GM21528 (cell line): ENCODE results near the gene MAP2K2.

Experiments
- ATAC-seq: cut with Tn5 transposase; IDR thresholded peaks from one replicate; pipeline ENCODE4 v1.9.1; 2021; ENCODE audit warnings: mild to moderate bottlenecking, moderate library complexity; ENCODE audit not compliant: unreplicated experiment, low FRiP score

The MAP2K2 gene

DNA sequence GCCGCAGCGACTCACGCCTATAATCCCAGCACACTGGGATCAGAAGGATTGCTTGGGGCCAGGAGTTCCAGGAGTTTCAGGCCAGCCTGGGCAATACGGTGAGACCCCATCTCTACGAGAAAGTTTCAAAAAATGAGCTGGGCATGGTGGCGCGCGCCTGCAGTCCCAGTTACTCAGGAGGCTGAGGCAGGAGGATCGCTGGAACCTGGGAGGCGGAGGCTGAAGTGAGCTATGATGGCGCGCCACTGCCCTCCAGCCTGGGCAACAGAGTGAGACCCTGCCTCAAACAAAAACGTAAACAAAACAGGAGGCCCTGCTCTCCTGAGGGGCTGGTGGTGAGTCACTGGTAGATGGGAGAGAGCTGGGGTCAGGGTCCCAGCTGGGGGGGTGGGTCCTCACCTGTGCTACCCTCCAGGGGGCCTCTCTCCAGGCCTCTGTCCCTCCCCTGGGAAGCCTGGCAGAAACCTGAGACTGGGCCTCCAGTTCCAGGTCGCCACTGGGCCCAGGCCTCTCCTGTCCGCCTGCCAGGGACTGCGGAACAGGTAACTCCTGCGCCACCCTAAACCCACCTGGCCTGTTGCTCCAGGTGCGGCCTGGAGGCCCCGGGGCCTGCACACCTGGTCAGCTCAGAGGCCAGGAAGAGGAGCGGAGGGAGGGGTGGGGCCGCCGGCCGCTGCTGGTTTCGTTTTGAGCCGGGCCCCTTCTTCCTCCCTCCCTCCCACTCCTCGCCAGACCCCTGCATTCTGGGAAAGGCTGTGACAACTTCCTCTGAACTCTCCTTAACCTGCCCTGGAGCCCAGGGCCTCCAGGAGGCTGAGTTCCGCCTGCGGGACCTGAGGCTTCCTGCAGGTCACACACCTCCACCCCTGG, 40.0 kb downstream of the MAP2K2 start:
- no peak for ATAC-seq

DNA sequence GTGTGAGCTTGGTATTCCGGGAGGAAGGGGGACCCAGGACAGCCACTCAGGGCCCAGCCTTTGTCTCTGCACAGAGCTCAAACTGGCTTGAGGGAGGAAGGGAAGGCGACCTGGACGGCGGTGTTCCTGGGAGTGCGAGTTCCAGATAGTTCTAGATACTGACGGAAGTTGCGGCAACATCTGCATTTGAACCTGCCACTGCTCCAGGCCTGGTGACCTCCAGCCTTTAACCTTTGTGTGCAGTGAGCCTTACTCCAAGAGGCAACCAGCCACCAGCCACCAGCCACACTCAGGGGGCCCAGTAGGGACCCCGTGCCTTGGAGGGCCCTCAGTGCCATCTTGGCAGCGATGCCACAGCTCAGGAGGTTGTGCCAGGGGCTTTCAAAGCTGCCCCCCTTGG, 41.8 kb downstream of the MAP2K2 start:
- ATAC-seq, result no peak

DNA sequence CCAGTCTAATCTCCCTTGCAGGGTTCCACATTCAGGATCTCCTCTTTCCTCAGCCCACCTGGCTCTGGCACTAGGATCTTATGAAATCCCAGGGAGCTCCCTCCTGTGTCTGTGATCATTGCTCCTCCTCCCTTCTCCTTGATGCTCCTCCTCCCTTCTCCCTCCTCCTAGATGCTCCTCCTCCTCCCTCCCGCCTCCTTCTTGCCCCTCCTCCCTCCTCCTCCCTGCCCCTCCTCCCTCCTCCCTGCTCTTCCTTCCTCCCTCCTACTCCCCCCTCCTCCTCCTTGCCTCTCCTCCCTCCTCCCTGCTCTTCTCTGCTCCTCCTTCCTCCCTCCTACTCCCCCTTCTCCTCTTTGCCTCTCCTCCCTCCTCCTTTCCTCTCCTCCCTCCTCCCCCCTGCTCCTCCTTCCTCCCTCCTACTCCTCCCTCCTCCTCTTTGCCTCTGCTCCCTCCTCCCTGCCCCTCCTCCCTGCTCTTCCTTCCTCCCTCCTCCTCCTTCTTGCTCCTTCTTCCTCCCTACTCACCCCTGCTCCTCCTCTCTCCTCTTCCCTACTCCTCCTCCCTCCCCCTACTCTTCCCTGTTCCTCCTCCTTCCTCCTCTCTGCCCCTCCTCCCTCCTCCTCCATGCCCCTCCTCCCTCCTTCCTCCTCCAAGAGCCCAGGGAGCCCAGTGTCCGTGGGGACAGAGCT, 42.3 kb downstream of the MAP2K2 start:
- no peak for ATAC-seq

DNA sequence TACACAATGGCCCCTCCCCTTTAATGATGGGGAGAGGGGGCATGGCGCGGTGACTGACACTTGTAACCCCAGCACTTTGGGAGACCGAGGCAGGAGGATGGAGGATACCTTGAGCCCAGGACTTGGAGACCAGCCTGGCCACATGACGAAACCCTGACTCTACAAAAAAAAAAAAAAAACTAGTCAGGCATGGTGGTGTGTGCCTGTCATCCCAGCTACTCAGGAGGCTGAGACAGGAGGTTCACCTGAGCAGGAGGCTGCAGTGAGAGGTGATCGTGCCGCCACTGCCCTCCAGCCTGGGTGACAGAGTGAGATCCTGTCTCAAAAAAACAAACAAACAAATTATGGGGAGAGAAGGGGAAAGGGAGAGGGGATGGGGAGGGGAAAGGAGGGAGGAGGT, 43.4 kb downstream of the MAP2K2 start:
- ATAC-seq, result no peak

DNA sequence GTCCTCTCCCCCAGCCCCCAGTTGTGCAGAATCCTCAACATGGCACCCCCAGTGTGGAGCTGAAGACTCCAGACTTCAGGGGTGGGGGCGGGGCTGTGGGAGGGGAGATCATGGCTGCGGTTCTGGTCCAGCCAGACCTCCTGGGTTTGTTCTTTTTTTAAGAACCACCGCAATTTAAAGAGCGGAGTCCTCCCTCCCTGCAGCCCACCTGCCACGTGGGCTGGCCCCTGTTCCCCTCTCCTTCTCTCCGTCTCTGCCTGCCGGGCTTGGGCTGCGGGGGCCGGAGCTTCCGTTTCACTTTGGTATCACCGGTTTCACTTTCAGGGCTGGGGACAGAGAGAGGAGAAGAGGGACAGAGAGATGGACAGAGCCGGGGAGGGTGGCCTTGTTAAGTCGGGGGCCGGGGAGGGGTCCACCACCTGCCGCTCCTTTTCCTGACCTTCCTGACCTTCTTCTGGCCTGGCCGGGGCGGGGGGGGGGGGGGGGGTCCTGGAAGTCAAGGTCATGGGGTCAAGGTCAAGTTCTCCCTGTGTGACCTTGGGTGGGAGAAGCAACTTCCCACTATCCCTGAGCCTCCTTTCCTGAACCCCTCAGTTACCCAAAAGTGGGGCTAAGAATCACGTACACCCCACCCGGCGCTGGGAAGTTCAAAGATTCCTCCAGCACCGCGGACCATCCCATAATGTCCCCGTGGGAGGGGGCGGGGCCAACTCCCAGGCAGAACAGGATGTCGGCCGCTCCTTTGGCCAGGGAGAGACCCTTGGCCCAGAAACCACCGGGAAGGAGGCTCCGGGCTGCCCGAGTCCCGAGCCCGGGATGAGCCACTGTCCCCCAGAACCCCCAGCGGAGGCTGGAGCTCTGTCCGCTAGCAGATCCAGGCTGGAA, 45.9 kb downstream of the MAP2K2 start:
- ATAC-seq, result no peak

DNA sequence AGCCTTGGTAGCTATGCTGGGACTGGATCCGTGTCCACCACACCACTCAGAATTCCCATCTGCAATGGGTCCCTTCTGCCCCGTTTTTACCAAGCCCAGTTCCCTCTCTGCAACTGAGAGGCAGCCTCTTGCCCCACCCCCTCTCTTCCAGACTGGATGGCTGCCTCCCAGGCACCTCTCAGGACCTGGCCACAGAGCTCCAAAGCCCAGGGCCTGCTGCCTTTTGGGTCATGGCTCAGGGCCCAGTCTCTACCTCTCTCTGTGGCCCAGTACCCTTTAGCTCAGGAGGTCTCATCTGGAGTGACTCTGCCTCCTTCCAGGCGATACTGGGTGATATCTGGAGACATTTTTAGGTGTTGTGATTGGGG, 46.9 kb downstream of the MAP2K2 start:
- ATAC-seq, result no peak

DNA sequence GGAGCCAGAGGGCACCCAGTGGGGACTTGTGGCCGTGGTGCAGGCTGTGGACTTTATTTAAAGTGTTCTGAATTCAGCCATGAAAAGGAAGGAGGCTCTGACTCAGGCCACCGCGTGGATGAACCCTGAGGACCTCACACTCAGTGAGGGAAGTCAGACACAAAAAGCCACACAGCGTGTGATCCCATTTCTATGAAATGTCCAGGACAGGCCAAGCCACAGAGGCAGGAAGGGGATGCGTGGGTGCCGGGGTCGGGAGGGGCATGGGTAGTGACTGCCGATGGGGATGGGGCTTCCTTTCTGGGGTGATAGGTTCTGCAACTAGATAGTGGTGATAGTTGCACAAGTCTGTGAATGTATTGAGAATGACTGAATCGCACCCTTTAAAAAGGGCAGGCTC, 48.5 kb downstream of the MAP2K2 start:
- ATAC-seq, result no peak

DNA sequence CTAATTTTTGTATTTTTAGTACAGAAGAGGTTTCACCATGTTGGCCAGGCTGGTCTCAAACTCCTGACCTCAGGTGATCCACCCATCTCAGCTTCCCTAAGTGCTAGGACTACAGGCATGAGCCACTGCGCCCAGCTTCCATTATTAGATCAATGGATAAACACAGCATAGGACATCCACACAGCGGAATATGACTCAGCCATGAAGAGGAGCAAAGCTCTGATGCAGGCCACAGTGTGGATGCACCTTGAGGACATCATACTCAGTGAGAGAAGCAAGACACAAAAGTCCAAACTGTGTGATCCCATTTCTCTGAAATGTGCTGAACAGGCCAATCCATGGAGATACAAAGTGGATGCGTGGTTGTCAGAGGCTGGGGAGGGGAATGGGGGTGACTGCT, 52.3 kb downstream of the MAP2K2 start:
- no peak for ATAC-seq

DNA sequence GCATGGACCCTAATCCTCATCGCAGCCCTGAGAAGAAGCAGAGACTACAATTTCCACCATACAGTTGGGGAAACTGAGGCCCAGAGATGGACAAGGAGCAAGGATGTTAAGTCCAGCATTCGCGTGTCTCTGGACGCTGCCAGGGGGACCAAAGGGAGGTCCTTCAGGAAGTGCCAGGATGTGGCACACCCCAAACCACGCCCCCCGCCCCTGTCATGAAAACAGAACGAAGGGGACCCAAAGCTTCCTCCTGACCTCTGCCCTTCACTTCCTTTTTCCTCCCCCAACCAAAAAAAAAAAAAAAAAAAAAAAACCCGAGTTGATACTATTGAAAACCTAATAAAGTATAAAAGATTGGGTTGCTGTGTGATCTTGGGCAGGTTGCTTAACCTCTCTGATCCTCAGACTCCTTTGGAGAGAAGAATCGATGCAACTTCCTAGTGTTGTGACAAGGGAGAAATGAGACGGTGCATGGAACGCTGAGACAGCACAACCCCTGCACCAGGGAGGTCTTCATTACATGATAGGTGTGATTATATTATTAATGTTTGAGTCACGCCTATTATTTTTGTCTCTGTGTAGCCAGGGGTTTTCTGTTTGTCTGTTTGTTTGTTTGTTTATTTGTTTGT, 54.5 kb downstream of the MAP2K2 start:
- no peak for ATAC-seq

DNA sequence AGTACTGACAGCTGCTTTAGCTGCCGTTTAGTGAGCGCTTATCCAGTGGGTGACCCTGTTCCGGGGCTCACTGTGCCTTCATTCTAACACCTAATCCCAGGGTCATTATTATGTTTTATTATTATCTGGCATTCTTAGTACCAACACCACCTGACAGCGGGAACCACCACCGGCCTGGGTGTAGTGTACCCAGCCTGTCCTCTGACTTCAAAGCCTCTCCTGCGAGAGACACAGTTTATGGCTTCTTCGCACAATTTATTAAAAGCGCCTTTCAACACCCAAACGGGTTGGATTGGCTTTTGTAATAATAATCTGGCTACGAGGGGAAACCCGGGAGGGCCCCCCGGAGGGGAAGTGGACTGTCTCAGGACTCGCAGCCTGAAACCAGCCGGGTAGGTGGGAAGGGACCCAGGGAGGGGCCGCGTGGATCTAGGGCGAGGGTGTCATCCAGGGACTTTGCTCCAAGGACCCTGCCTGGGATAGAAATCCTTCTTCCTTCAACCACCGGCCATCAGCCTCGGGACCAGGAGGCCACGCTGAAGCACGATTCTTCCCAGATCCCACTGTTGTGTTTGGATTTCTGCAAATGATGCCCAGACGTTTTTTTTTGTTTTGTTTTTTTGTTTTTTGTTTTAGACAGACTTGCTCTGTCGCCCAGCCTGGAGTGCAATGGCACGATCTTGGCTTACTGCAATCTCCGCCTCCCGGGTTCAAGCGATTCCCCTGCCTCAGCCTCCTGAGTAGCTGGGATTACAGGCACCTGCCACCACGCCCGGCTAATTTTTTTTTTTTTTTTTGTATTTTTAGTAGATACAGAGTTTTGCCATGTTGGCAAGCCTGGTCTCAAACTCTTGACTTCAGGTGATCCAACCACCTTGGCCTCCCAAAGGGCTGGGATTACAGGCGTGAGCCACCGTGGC, 55.6 kb downstream of the MAP2K2 start:
- ATAC-seq, result no peak

DNA sequence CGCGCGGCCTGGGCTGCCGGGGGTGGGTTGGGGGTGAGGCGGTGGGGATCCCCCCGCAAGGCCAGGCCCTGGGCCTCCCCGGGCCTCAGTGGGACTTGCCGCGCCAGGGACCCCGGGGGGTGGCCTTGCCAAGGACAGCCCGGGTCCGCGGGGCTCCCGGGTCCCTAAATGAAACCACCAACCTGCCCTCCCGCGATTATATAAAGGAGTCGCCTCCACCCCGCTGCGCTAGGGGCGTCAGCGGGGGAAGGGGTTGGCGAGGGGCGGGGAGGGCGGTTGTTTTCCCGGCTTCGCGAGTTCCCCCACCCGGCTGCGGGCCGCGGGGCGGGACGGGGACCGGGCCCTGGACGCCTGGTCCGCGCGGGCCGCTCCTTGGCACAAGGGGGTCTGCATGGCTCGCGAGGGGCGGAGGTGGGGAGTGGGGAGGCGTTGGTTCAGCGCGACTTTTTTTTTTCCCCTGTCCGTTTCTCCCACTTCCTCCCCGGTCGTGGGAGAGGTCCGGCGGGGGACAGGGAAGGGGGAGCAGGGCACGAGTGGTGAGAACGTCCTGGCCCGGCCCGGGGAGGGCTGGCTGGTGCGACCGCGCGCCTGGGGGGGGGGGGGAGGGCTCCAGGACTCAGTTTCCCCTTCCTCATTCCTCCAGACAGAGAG, 56.4 kb downstream of the MAP2K2 start:
- no peak for ATAC-seq

DNA sequence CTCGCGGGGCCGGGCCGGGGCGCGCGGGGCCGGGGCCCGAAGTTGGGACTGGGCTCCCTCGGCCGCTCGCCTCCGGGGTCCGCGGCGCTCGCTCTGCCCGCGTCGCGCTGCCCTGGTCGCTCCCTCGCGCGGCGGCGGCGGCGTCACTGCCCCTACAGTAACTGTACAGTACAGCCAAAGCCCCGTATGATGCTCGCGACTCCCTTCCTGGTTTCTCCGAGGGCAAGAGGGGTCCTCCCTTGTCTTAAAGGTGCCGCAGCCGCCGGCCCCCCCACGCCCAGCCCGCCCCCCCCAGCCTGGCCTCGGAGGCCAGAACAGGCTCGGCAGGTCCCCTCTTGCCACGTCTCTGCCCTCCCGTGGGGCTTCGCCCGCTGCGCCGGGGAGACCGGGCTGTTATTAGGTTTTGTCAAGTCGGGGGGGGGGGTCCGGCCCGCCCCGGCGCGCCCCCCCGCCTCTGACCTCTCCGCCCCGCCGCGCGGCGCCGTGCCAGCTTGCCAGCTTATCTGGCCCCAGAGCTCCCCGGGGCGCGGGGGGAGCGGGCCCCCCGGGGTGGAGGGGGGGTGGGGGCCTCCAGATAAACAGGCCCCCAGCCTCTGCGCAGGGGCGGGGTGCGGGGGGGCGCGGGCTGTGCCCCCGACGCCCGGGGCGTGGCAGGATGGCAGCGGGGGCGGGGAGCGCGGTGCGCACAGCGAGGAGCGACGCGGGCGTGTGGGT, 57.1 kb downstream of the MAP2K2 start, which contains the start of gene ZBTB7A:
ZBTB7A (minus strand) TSS at position 218 of the 714 bp plus-strand sequence. CDS start 11,667 bp downstream, outside the sequence.
- no peak for ATAC-seq

DNA sequence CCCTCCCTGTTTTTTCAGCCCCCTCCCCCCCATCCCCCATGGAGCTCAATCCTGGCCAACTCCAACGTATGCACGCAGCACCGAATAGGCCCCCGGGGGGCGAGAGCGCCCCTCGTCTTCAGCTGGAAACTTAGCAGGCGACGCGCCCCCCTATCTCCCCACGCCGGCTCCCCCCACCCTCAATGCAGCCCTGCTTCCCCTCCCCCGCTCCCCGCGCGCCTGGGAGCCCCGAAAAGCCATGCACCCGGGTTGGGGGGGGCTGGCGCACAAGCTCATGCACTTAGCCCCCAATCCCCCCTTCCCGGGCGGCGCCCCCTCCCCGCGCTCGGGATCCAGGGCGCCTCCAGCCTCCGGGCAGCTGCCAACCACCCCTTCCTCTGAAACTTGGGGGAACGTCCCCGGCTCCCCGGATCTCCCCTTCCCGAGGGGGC, 57.7 kb downstream of the MAP2K2 start:
- no peak for ATAC-seq

DNA sequence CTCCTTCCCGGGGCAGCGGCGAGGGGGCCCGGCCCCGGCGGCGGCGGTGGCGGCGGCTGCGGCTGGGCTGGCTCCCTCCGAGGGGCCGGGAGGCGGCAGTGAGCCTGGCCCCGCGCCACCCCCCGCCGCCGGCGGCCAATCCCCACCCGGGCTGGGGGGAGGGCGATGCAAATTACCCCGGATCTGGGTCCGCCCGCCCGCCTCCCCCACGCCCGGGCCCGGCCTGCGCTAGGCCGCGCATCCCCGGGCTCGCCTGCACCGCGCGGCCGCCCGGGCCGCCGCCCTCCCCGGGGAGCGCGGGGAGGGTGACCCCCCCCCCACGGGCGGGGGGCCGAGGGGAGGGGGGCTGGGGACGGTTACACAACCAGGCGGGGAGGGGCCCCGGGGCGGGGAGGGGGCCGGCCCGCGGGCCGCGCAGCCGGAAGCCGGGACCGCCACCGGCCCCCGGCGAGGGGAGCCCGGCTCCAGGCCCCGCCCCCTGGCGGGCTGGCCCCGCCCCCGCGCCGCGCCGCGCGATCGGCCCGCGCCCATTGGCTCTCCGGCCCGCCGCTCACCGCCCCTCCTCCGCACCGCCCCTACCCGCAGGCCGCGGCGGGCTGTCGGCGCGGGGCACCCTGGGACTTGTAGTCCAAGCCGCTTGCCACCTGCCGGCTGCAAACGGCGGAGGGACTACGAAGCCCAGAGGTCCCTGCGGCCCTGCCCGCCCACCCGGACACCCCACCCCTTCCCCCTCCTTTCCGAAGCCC, 58.3 kb downstream of the MAP2K2 start:
- ATAC-seq, result peak; percentile 64

DNA sequence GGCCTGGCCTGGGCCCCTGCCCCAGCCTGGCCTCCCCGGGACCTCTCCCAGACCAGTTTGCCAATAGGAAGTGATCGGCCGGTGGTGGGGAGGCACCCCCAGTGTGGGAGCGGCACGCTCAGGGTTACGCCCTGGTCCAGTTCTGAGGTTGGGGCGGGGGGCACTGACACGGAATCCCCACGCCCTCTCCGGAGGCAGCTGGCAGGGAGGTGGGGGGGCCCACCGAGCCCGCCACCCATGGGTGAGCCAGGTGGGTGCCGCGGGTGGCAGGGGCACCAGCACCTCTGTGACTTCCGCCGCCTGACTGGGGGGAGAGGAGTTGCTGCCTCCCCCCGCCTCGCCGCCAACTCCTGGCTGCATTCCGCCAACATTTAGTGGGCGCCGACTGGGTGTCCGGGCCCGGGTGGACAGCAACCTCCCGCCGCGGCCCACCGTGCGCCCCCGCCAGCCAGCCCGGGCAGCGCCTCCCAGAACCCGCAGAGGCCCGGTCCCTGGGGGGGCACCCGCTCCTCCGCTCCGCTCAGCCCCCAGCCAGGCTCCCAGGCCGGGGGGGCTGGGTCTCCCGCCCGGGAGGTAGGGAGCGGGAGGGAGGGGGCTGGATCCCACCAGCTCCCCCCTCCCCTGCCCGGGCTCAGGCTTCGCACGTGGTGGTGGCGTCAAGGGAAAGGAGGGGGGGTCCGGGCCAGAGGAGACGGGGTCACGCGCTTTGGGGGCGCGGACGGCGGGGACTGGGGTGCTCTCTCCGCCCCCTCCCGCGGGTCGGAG, 59.2 kb downstream of the MAP2K2 start:
- ATAC-seq, result no peak

DNA sequence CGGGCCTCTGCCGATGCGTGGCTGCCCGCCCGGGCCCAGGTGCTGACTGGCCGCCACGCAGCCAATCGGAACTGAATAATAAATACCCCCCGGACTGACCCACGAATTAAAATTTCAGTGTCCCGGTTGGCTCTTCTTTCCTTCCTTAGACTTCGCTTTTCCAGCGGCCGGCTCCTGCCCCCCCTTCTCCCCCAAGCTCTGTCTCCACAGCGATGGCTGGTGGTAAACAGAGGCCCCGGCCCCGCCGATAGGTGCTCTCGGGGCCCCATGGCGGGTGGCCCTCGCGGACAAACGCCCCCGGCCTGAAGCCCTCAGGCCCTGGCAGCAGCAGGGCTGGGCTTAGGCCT, 59.8 kb downstream of the MAP2K2 start:
- ATAC-seq, result no peak
